Measurements from ENCODE around the gene NFIB. TPM values are rescaled to one million over a fixed set of nuclear protein-coding genes. Genes with fewer than 3 reads are reported as not detected.

NFIB gene
- total RNA-seq, 1 donor from 2014 or later: 124 TPM

- no peak for DNase-seq
Observed at GRCh38 chr9:14304259-14304658, 9.7 kb downstream of the NFIB start.

GRCh38 chr9:14303521-14303920, 10.4 kb downstream of the NFIB start:
- DNase-seq: no peak

- DNase-seq: no peak
Observed at GRCh38 chr9:14303100-14303499, 10.8 kb downstream of the NFIB start.

- no peak for DNase-seq
Observed at GRCh38 chr9:14302405-14302804, 11.5 kb downstream of the NFIB start.

GRCh38 chr9:14301583-14302021, 12.3 kb downstream of the NFIB start:
- DNase-seq: no peak

GRCh38 chr9:14301006-14301405, 12.9 kb downstream of the NFIB start:
- no peak for DNase-seq

- DNase-seq: no peak
Observed at GRCh38 chr9:14300588-14300987, 13.4 kb downstream of the NFIB start.

- DNase-seq: no peak
Observed at GRCh38 chr9:14300040-14300439, 13.9 kb downstream of the NFIB start.

GRCh38 chr9:14298601-14299022, 15.3 kb downstream of the NFIB start:
- no peak for DNase-seq

GRCh38 chr9:14296495-14297113, 17.3 kb downstream of the NFIB start:
- DNase-seq: no peak

- no peak for DNase-seq
Observed at GRCh38 chr9:14294659-14295058, 19.3 kb downstream of the NFIB start.

- peak; percentile 75 for DNase-seq
Observed at GRCh38 chr9:14293801-14294200, 20.1 kb downstream of the NFIB start.

GRCh38 chr9:14292181-14292739, 21.7 kb downstream of the NFIB start:
- DNase-seq: no peak

- DNase-seq: no peak
Observed at GRCh38 chr9:14289916-14290315, 24.0 kb downstream of the NFIB start.

GRCh38 chr9:14288433-14288832, 25.5 kb downstream of the NFIB start:
- DNase-seq: no peak

- no peak for DNase-seq
Observed at GRCh38 chr9:14286121-14286520, 27.8 kb downstream of the NFIB start.

GRCh38 chr9:14283276-14283675, 30.7 kb downstream of the NFIB start:
- no peak for DNase-seq

GRCh38 chr9:14281876-14282275, 32.1 kb downstream of the NFIB start:
- DNase-seq: no peak

GRCh38 chr9:14281136-14281795, 32.7 kb downstream of the NFIB start:
- peak; percentile 49 for DNase-seq

- no peak for DNase-seq
Observed at GRCh38 chr9:14279671-14280070, 34.3 kb downstream of the NFIB start.

GRCh38 chr9:14278291-14278721, 35.6 kb downstream of the NFIB start:
- DNase-seq: no peak

- no peak for DNase-seq
Observed at GRCh38 chr9:14277761-14278160, 36.2 kb downstream of the NFIB start.

- DNase-seq: peak; percentile 92
Observed at GRCh38 chr9:14277244-14277643, 36.7 kb downstream of the NFIB start.

- no peak for DNase-seq
Observed at GRCh38 chr9:14275331-14275730, 38.6 kb downstream of the NFIB start.

Measured in skin of body (tissue), 2 donors.